GM18519 (cell line): ENCODE measurements around the gene VPS37D.
"Not testable (repeated sequence)": the region's sequence is repeated elsewhere in the genome, so short reads cannot be mapped to it uniquely, and the experiment has no call there.

ENCODE experiments used
- ATAC-seq: cut with Tn5 transposase; IDR thresholded peaks from one replicate; pipeline ENCODE4 v1.9.1; 2021; ENCODE audit warnings: mild to moderate bottlenecking, moderate library complexity; ENCODE audit not compliant: unreplicated experiment, low FRiP score

VPS37D gene

GRCh38 chr7:73667344-73668102, at the start of gene VPS37D:
Gene VPS37D (plus strand): TSS chr7:73667831. CDS start chr7:73667959, 128 bp downstream.
- peak; percentile 69 for ATAC-seq

- no peak for ATAC-seq
Observed at GRCh38 chr7:73618538-73618937, 49.1 kb upstream of the VPS37D start.

GRCh38 chr7:73619394-73619793, 48.2 kb upstream of the VPS37D start:
- ATAC-seq: not testable (repeated sequence)

GRCh38 chr7:73621168-73622063, 46.2 kb upstream of the VPS37D start:
- no peak for ATAC-seq

GRCh38 chr7:73622527-73622908, 45.1 kb upstream of the VPS37D start:
- ATAC-seq: no peak

GRCh38 chr7:73622909-73623797, 44.5 kb upstream of the VPS37D start:
- ATAC-seq: no peak

GRCh38 chr7:73623798-73624668, 43.6 kb upstream of the VPS37D start, which contains the start of gene MLXIPL:
Gene MLXIPL (minus strand): TSS chr7:73624522. CDS start chr7:73624492, 30 bp downstream.
- no peak for ATAC-seq

GRCh38 chr7:73624669-73625001, 43.0 kb upstream of the VPS37D start:
- ATAC-seq: no peak

GRCh38 chr7:73625276-73625675, 42.4 kb upstream of the VPS37D start:
- no peak for ATAC-seq

GRCh38 chr7:73626814-73627213, 40.8 kb upstream of the VPS37D start:
- ATAC-seq: no peak

GRCh38 chr7:73628504-73628903, 39.1 kb upstream of the VPS37D start:
- ATAC-seq: no peak

- no peak for ATAC-seq
Observed at GRCh38 chr7:73631558-73631957, 36.1 kb upstream of the VPS37D start.

GRCh38 chr7:73633323-73633722, 34.3 kb upstream of the VPS37D start:
- no peak for ATAC-seq

- no peak for ATAC-seq
Observed at GRCh38 chr7:73633844-73634243, 33.8 kb upstream of the VPS37D start.

- no peak for ATAC-seq
Observed at GRCh38 chr7:73635428-73636200, 32.0 kb upstream of the VPS37D start.

GRCh38 chr7:73638911-73639310, 28.7 kb upstream of the VPS37D start:
- no peak for ATAC-seq

- ATAC-seq: no peak
Observed at GRCh38 chr7:73642834-73643233, 24.8 kb upstream of the VPS37D start.

GRCh38 chr7:73644688-73645286, 22.8 kb upstream of the VPS37D start:
- ATAC-seq: no peak
